B cell (primary cell): ENCODE measurements around the gene SLC30A3. TPM values are rescaled to one million over a fixed set of nuclear protein-coding genes. Genes with fewer than 3 reads are reported as not detected.

Experiments used
- ATAC-seq: fragments of 200-7000 bp; cut with Tn5 transposase; one replicate; pipeline ENCODE4 v1.10.0; 2021; ENCODE audit warnings: low read depth, mild to moderate bottlenecking, moderate number of reproducible peaks, moderate library complexity
- CTCF ChIA-PET: fragments of 350-600 bp; sonication (Branson Sonifier 250); formaldehyde crosslinking; loops from one replicate; lab custom pipeline; 2021; ENCODE audit warnings: antibody characterized with exemption, inconsistent platforms; lab: Charles Lee
- POLR2A ChIA-PET: fragments of 350-600 bp; sonication (Branson Sonifier 250); formaldehyde crosslinking; loops from one replicate; lab custom pipeline; 2021; ENCODE audit warnings: antibody characterized with exemption; lab: Charles Lee
- DNase-seq: peaks from one replicate; pipeline ENCODE4 v3.0.0; 2013
- H2AFZ ChIP-seq: 2 replicates; pipeline ENCODE4 v1.6.1; 2012; ENCODE audit warnings: mild to moderate bottlenecking, low read depth, low read length; ENCODE audit not compliant: insufficient read depth, poor library complexity, severe bottlenecking
- H3K27ac ChIP-seq, 2 donors: 1 replicate in 1 of 2; 2 replicates in 1 of 2; pipeline ENCODE4 v1.5.1; 2012 to 2013; ENCODE audit warnings: low read length in 2 of 2, mild to moderate bottlenecking in 2 of 2, moderate library complexity in 1 of 2
- H3K27me3 ChIP-seq, 4 experiments: fragments of 200-600 bp in 1 of 4; sonication (generic) in 1 of 4; replicated peaks in 1 of 4; 1 replicate in 2 of 4; 2 replicates in 2 of 4; pipeline versions ENCODE4 v1.6.1 to v1.7.0; 2013 to 2016; ENCODE audit warnings: low read length in 3 of 4, mild to moderate bottlenecking in 2 of 4, mixed read lengths in 1 of 4, moderate library complexity in 1 of 4; ENCODE audit not compliant: insufficient read depth in 4 of 4, control insufficient read depth in 3 of 4; ENCODE audit errors: control extremely low read depth in 1 of 4
- H3K36me3 ChIP-seq, 2 experiments: replicated peaks in 1 of 2; 1 replicate in 1 of 2; 2 replicates in 1 of 2; pipeline versions ENCODE4 v1.6.1 to v1.7.1; 2013; ENCODE audit warnings: low read length in 1 of 2; ENCODE audit not compliant: insufficient read depth in 2 of 2, control insufficient read depth in 1 of 2; ENCODE audit errors: control extremely low read depth in 1 of 2, extremely low read depth in 1 of 2
- H3K4me1 ChIP-seq, 2 donors: fragments of 200-600 bp in 1 of 2; sonication (generic) in 1 of 2; 1 replicate in 1 of 2; 2 replicates in 1 of 2; pipeline versions ENCODE4 v1.5.1 to v1.6.1; 2013 to 2017; ENCODE audit warnings: low read length in 2 of 2; ENCODE audit not compliant: control insufficient read depth in 2 of 2, insufficient read depth in 2 of 2
- H3K4me2 ChIP-seq: replicated peaks from 2 replicates; pipeline ENCODE3; 2012; ENCODE audit warnings: mild to moderate bottlenecking, low read depth, low read length; ENCODE audit not compliant: poor library complexity, severe bottlenecking
- H3K4me3 ChIP-seq, 5 experiments: fragments of 200-600 bp in 1 of 5; sonication (generic) in 1 of 5; 1 replicate in 3 of 5; 2 replicates in 2 of 5; pipeline versions ENCODE4 v1.5.1 to v1.7.0; 2011 to 2016; ENCODE audit warnings: low read length in 4 of 5, mild to moderate bottlenecking in 4 of 5, low read depth in 2 of 5, control low read depth in 1 of 5, moderate library complexity in 1 of 5; ENCODE audit not compliant: insufficient read depth in 1 of 5; ENCODE audit errors: control extremely low read depth in 1 of 5, extremely low read depth in 1 of 5
- H3K79me2 ChIP-seq: fragments of 200-600 bp; sonication (generic); one replicate; pipeline ENCODE4 v1.6.0; 2016; ENCODE audit warnings: low read length; ENCODE audit not compliant: control insufficient read depth, insufficient read depth
- H3K9ac ChIP-seq: fragments of 200-600 bp; sonication (generic); 2 replicates; pipeline ENCODE4 v1.6.1; 2017; ENCODE audit warnings: mild to moderate bottlenecking, low read length, moderate library complexity
- H3K9me3 ChIP-seq, 3 donors: one replicate each; pipeline versions ENCODE4 v1.6.1 to v1.7.1; 2013; ENCODE audit warnings: low read length in 2 of 3; ENCODE audit not compliant: control insufficient read depth in 2 of 3, insufficient read depth in 1 of 3; ENCODE audit errors: control extremely low read depth in 1 of 3
- H4K20me1 ChIP-seq: 2 replicates; pipeline ENCODE4 v1.6.0; 2012; ENCODE audit warnings: mild to moderate bottlenecking, low read length; ENCODE audit not compliant: insufficient read depth, control insufficient read depth, poor library complexity, severe bottlenecking
- H3K27ac Mint-ChIP-seq: one replicate; pipeline ENCODE4 v1.8.0; 2021; ENCODE audit warnings: mixed read lengths
- H3K27me3 Mint-ChIP-seq: one replicate; pipeline ENCODE4 v1.8.0; 2021; ENCODE audit warnings: mixed read lengths
- H3K4me1 Mint-ChIP-seq: one replicate; pipeline ENCODE4 v1.8.0; 2021; ENCODE audit warnings: mixed read lengths
- H3K4me3 Mint-ChIP-seq: one replicate; pipeline ENCODE4 v1.8.0; 2021; ENCODE audit warnings: mixed read lengths
- H3K9me3 Mint-ChIP-seq: one replicate; pipeline ENCODE4 v1.8.0; 2022; ENCODE audit warnings: mixed read lengths; ENCODE audit not compliant: insufficient read depth
- EZH2 ChIP-seq: IDR thresholded peaks from 2 replicates; pipeline ENCODE4 v1.6.1; 2012; ENCODE audit warnings: borderline replicate concordance, low read depth, mild to moderate bottlenecking, moderate library complexity, low read length; ENCODE audit not compliant: insufficient read depth, poor library complexity, severe bottlenecking
- WGBS: methylation state at CpG from one replicate; pipeline ENCODE4 v1.1.5; 2013; ENCODE audit warnings: missing lambda C conversion rate; ENCODE audit not compliant: insufficient coverage; 5-methylcytosine and 5-hydroxymethylcytosine counted together
- intact Hi-C: fragments of 100-400 bp; cut with micrococcal nuclease; formaldehyde crosslinking; loops from one replicate; pipeline ENCODE4 v1.10.0; 2022
- polyA plus RNA-seq: library from polyadenylated mRNA; depleted of rRNA; stranded (reverse); fragments of >200 nt; gene quantifications from 2 replicates; pipeline ENCODE4 v1.2.3, GENCODE V29; 2012
- total RNA-seq, 2 donors: library from RNA; stranded (reverse); fragments of 120-200 nt in 1 of 2; gene quantifications; 1 replicate in 1 of 2; 2 replicates in 1 of 2; pipeline versions ENCODE4 v1.2.3 to v1.2.4, GENCODE V29; 2013 to 2022
- TF ChIP-seq, protein P1 (sequence below): fragments of 200-600 bp; IDR thresholded peaks from one replicate; pipeline ENCODE4 v1.8.0; 2022; ENCODE audit warnings: antibody characterized with exemption, mild to moderate bottlenecking

SLC30A3 gene
- total and polyA plus RNA-seq, 2 donors (not counting 1 experiment from before 2014, with no cell fraction given) = 0.09 TPM; not detected in 1

- Histone ChIP-seq H3K9me3 (peaks cover 0 to 4% (median 0%) of the 10 kb centered on the region in 3 donors), H2AFZ (peak overlapping the region; percentile 91), H3K27me3 (peaks cover 0 to 75% (median 36%) of the 10 kb centered on the region in 4 experiments), H3K27ac (peak overlapping the region in 1 of 2 donors; percentile 59), H3K4me1 (peaks cover 35 to 38% of the 10 kb centered on the region in 2 donors), H3K79me2 (no peaks in the 10 kb centered on the region), H3K4me2 (peak overlapping the region; percentile 99), H4K20me1 (no peaks in the 10 kb centered on the region), H3K9ac (peak overlapping the region; percentile 74), H3K4me3 (peak overlapping the region; percentile 23 to 68 (median 64)), H3K36me3 (no peaks in the 10 kb centered on the region)
- WGBS = 2% methylated on average over 23 of the region's 38 CpGs
- Mint-ChIP-seq H3K27me3 (peaks cover 45% of the 10 kb centered on the region), H3K9me3 (no peaks in the 10 kb centered on the region), H3K4me1 (peaks cover 35% of the 10 kb centered on the region), H3K4me3 (peak overlapping the region; percentile 94), H3K27ac (peak overlapping the region; percentile 12)
- intact Hi-C loops = loop anchor here (5.0 kb wide), 1 partner anchor 38 kb away; no protein-coding TSS in a partner anchor
- DNase-seq = no peak
- ATAC-seq = peak; percentile 37
- ChIA-PET CTCF (interaction anchor here (0.7 to 6.0 kb wide), 8 partner anchors 9 to 303 kb away, joined by 3 to 50 read pairs (median 5); partner anchors contain the start of genes ATRAID and SLC5A6), POLR2A (interaction anchor here (1.1 kb wide), 1 partner anchor 16 kb away, joined by 3 read pairs; no protein-coding TSS in a partner anchor)
- TF ChIP-seq, protein P1, sequence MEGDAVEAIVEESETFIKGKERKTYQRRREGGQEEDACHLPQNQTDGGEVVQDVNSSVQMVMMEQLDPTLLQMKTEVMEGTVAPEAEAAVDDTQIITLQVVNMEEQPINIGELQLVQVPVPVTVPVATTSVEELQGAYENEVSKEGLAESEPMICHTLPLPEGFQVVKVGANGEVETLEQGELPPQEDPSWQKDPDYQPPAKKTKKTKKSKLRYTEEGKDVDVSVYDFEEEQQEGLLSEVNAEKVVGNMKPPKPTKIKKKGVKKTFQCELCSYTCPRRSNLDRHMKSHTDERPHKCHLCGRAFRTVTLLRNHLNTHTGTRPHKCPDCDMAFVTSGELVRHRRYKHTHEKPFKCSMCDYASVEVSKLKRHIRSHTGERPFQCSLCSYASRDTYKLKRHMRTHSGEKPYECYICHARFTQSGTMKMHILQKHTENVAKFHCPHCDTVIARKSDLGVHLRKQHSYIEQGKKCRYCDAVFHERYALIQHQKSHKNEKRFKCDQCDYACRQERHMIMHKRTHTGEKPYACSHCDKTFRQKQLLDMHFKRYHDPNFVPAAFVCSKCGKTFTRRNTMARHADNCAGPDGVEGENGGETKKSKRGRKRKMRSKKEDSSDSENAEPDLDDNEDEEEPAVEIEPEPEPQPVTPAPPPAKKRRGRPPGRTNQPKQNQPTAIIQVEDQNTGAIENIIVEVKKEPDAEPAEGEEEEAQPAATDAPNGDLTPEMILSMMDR = no peak
- TF ChIP-seq EZH2 = peak; percentile 45
Observed at GRCh38 chr2:27264253-27264752, 1.5 kb upstream of the SLC30A3 start.
